Psoas muscle (tissue), 8 donors: ENCODE measurements around the gene ALK. TPM values are rescaled to one million over a fixed set of nuclear protein-coding genes. Genes with fewer than 3 reads are reported as not detected.

Experiments
- ATAC-seq, 4 donors: fragments of 200-7000 bp; cut with Tn5 transposase; one replicate each; pipeline ENCODE4 v1.9.1; 2020; ENCODE audit warnings: moderate library complexity in 3 of 4, mild to moderate bottlenecking in 2 of 4
- DNase-seq, 2 donors: peaks; one replicate each; pipeline ENCODE4 v3.0.0-alpha.2; 2020
- H3K27ac ChIP-seq: fragments of 200-600 bp; one replicate; pipeline ENCODE4 v1.8.0; 2022
- H3K27me3 ChIP-seq, 3 donors: fragments of 200-600 bp in 1 of 3; one replicate each; pipeline versions ENCODE4 v1.6.1 to v1.8.0; 2013 to 2022; ENCODE audit warnings: low read length in 2 of 3, mild to moderate bottlenecking in 2 of 3, moderate library complexity in 1 of 3; ENCODE audit not compliant: insufficient read depth in 3 of 3
- H3K36me3 ChIP-seq, 2 donors: fragments of 200-600 bp in 1 of 2; one replicate each; pipeline versions ENCODE4 v1.6.1 to v1.8.0; 2013 to 2022; ENCODE audit warnings: low read depth in 1 of 2, mild to moderate bottlenecking in 1 of 2, moderate library complexity in 1 of 2; ENCODE audit not compliant: insufficient read depth in 1 of 2
- H3K4me1 ChIP-seq: fragments of 200-600 bp; one replicate; pipeline ENCODE4 v1.8.0; 2022
- H3K4me3 ChIP-seq: fragments of 200-600 bp; one replicate; pipeline ENCODE4 v1.8.0; 2022; ENCODE audit warnings: mild to moderate bottlenecking
- H3K9me3 ChIP-seq: fragments of 200-600 bp; one replicate; pipeline ENCODE4 v1.8.0; 2022
- WGBS, 3 donors: extraction: QIAGEN DNeasy Blood & Tissue Kit; methylation state at CpG; one replicate each; pipeline versions ENCODE4 v1.1.6 to v1.1.7; 2013; 5-methylcytosine and 5-hydroxymethylcytosine counted together
- intact Hi-C, 2 donors: fragments of 100-400 bp; cut with DNase I; formaldehyde crosslinking; loops; one replicate each; pipeline versions ENCODE4 v1.11.0 to v1.14.2; 2022
- polyA plus RNA-seq, 3 donors: library from polyadenylated mRNA; stranded (reverse); fragments of 200-250 nt; gene quantifications; one replicate each; pipeline ENCODE4 v1.2.3, GENCODE V29; 2013
- total RNA-seq, 4 donors: library from RNA; stranded (reverse); fragmentation: NEBNext Ultra II Directional in 2 of 4; extraction: Animal tissue kit (Norgen Biotek cat#: 25700) in 2 of 4; gene quantifications; one replicate each; pipeline versions ENCODE4 v1.2.1 to v1.2.4, GENCODE V29; 2021 to 2023
- TF ChIP-seq, protein P1 (sequence below): fragments of 200-600 bp; IDR thresholded peaks from one replicate; pipeline ENCODE4 v1.8.0; 2022; ENCODE audit warnings: antibody characterized with exemption
- donor health status: healthy with polysubstance abuse.
- donor health status: DM: no; HTN: no; CAD: no; lungs with moderate emphysema.
- donor health status: Bipolar disorder and iron deficiency.
- donor health status: healthy.
- donor health status: DM: yes; HTN: yes; CAD: no.
- donor health status: DM: no; HTN: no; CAD: no.
- donor health status: DM: no; HTN: no; CAD: no.
- donor health status: DM: yes; HTN: yes; CAD: no.

Gene ALK
- total and polyA plus RNA-seq, 7 donors: 0.03 to 0.32 (median 0.08) TPM; not detected in 2

DNA sequence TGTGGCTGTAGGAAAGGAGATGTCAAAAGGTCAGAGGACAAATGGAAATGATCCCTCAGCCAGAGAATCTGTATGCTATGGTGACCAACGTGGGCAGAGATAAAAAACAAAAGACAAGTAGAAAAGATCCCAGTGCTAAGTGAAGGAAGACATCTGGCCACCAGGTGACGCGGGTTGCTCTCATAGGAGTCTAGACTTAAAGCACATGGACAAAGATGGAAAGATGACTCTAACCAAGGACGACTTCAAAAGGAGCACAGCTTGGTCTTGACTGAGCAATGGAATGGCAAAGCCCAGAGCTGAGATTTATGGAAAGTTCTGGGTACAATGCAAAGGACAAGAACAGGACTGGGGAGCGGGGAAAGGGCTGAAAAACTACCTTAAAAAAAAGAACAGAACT, 709.4 kb downstream of the ALK start:
- H3K4me3 ChIP-seq: no peak overlapping the region
- H3K36me3 ChIP-seq: peaks cover 0 to 7% of the 10 kb centered on the region in 2 donors
- 54 to 71% (median 64%) methylated on average over 5 of the region's 5 CpGs for WGBS, 3 donors
- no peaks in the 10 kb centered on the region for H3K9me3 ChIP-seq
- intact Hi-C loops: no loop called here
- DNase-seq: no peak
- H3K4me1 ChIP-seq: no peaks in the 10 kb centered on the region
- no peaks in the 10 kb centered on the region for H3K27me3 ChIP-seq
- H3K27ac ChIP-seq: no peak overlapping the region
- TF ChIP-seq, protein P1, sequence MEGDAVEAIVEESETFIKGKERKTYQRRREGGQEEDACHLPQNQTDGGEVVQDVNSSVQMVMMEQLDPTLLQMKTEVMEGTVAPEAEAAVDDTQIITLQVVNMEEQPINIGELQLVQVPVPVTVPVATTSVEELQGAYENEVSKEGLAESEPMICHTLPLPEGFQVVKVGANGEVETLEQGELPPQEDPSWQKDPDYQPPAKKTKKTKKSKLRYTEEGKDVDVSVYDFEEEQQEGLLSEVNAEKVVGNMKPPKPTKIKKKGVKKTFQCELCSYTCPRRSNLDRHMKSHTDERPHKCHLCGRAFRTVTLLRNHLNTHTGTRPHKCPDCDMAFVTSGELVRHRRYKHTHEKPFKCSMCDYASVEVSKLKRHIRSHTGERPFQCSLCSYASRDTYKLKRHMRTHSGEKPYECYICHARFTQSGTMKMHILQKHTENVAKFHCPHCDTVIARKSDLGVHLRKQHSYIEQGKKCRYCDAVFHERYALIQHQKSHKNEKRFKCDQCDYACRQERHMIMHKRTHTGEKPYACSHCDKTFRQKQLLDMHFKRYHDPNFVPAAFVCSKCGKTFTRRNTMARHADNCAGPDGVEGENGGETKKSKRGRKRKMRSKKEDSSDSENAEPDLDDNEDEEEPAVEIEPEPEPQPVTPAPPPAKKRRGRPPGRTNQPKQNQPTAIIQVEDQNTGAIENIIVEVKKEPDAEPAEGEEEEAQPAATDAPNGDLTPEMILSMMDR: no peak
- no peak for ATAC-seq

DNA sequence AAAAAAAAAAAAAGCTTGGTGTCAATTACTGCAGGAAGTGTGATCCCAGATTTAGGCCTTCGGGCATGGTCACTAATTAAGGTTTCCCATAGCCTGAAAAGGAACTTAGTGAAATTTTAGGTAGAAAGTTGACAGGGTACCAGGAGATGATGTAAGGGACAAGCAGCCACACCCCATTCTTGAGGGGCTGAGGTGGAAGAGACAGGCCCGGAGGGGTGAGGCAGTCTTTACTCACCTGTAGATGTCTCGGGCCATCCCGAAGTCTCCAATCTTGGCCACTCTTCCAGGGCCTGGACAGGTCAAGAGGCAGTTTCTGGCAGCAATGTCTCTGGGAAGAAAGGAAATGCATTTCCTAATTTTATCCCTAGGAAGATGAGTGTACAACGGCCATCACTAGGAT, 711.8 kb downstream of the ALK start:
- no peak overlapping the region for H3K4me3 ChIP-seq
- ATAC-seq: no peak
- no peak overlapping the region for H3K27ac ChIP-seq
- no peaks in the 10 kb centered on the region for H3K4me1 ChIP-seq
- H3K27me3 ChIP-seq: no peaks in the 10 kb centered on the region
- no peaks in the 10 kb centered on the region for H3K9me3 ChIP-seq
- DNase-seq: no peak
- H3K36me3 ChIP-seq: peaks cover 0 to 16% of the 10 kb centered on the region in 2 donors
- TF ChIP-seq, protein P1: no peak
- 90 to 94% (median 93%) methylated on average over 5 of the region's 5 CpGs for WGBS, 3 donors
- intact Hi-C loops: no loop called here

DNA sequence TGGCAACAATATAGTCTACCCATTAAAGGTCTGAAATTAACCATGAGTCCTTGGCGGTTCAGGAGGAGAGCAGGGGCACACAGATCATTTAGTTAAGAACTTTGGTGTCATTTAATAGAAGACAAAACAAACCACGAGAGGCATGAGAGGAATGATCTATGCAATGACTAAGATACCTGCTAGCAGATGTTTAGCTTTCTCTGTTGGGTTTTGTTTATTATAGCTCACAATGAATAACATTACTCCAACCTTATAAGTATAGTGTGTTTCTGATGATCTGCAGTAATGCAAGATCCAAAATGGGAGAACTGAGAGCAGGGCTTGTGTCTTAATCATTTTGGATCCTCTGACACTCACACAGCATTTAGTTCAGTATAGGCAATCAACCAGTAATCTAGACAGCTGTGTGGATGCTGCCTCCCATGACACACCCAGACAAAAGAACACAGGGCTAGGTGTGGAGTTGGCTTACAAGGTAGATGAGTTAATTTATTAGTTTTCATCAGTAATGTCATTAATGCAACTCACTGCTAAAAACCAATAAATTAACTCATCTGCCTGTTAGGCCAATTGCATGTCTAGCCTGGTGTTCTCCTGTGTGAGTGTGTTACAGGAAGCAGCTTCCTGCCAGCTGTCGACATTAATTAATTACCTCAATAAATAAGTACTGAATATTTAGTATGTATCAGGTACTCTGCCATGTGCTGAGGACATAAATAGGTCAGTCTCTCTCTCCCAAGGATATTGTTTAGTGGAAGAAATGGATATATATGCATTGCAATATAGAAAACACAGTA, 713.8 kb downstream of the ALK start:
- ATAC-seq (no peak), DNase-seq (no peak)
- Histone ChIP-seq H3K36me3 (peaks cover 0 to 23% of the 10 kb centered on the region in 2 donors), H3K4me3 (no peak overlapping the region), H3K9me3 (no peaks in the 10 kb centered on the region), H3K27me3 (no peaks in the 10 kb centered on the region), H3K27ac (no peak overlapping the region), H3K4me1 (no peaks in the 10 kb centered on the region)
- intact Hi-C loops: no loop called here
- TF ChIP-seq, protein P1: no peak
- 79 to 88% (median 79%) methylated on average over 3 of the region's 3 CpGs for WGBS, 3 donors

DNA sequence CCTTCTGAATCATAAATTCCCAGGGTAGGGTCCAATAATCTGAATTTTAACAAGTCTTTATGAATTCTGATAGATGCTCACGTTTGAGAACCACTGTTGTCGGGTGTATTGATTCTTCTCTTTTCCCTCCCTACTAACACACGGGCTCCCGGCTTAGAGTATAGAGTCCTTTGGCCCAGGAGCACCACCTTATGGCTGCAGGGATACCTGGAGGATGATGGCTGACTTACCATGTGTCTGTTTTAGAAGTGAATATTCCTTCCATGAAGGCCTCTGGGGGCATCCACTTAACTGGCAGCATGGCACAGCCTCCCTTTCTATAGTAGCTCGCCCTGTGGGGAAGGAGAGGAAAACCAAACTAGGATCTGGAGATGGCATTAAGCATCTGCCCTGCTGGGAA, 714.4 kb downstream of the ALK start:
- intact Hi-C loops: no loop called here
- no peaks in the 10 kb centered on the region for H3K4me1 ChIP-seq
- TF ChIP-seq, protein P1: no peak
- H3K27me3 ChIP-seq: no peaks in the 10 kb centered on the region
- WGBS, 3 donors: 70 to 92% (median 75%) methylated on average over 5 of the region's 5 CpGs
- no peaks in the 10 kb centered on the region for H3K9me3 ChIP-seq
- ATAC-seq: no peak
- no peak for DNase-seq
- no peak overlapping the region for H3K4me3 ChIP-seq
- H3K27ac ChIP-seq: no peak overlapping the region
- peaks cover 0 to 23% of the 10 kb centered on the region in 2 donors for H3K36me3 ChIP-seq
